GM18907 (cell line): ENCODE results near the gene SHANK2.

ENCODE experiments used
- ATAC-seq: cut with Tn5 transposase; IDR thresholded peaks from one replicate; pipeline ENCODE4 v1.9.1; 2021; ENCODE audit warnings: mild to moderate bottlenecking, moderate library complexity; ENCODE audit not compliant: unreplicated experiment

The SHANK2 gene

DNA sequence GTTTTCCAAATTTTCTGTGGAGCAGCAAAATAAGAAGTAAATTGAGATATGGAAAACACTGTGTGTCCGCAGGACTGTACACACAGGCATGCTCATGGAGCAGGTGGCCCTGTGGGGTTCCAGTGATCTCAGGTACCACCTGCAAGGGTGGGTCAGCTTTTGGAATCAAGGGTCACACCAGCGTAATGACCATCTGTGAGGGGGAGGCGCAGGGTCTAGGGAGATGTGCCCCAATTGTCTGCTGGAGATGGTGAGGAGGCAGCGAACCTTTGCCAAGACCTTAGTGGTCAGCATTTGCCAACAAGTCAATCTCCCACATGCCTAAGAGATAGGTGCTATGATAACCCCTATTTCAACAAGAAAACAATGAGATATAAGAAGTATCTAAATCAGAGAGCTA is 49.4 kb downstream of the SHANK2 start:
- ATAC-seq: no peak

DNA sequence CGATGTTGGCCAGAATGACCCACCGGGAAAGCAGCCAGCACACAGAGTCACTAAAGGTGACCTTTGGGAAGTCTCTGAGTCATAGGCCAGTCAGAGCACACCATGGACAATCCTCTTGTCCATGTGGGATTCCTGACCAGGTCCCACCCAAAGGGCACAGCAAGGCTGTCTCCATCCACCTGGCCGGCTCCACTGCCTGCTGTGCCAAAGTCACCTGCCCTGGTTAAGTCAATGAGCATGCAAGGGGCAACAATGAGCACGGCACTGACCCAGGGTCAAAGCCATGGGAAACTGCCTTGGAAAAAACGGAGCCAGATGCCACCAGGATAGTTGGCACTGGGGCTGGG is 49.8 kb downstream of the SHANK2 start:
- no peak for ATAC-seq
